ENCODE data around the gene PANX1. TPM values are rescaled to one million over a fixed set of nuclear protein-coding genes. Genes with fewer than 3 reads are reported as not detected.
A peak's percentile ranks its signal among the peaks of the same experiment; 100 is the strongest.

PANX1 gene
- total RNA-seq, 3 donors from 2014 or later (not counting 1 experiment from before 2014, with no cell fraction given) = 8.6 to 13.6 (median 13.4) TPM

DNA sequence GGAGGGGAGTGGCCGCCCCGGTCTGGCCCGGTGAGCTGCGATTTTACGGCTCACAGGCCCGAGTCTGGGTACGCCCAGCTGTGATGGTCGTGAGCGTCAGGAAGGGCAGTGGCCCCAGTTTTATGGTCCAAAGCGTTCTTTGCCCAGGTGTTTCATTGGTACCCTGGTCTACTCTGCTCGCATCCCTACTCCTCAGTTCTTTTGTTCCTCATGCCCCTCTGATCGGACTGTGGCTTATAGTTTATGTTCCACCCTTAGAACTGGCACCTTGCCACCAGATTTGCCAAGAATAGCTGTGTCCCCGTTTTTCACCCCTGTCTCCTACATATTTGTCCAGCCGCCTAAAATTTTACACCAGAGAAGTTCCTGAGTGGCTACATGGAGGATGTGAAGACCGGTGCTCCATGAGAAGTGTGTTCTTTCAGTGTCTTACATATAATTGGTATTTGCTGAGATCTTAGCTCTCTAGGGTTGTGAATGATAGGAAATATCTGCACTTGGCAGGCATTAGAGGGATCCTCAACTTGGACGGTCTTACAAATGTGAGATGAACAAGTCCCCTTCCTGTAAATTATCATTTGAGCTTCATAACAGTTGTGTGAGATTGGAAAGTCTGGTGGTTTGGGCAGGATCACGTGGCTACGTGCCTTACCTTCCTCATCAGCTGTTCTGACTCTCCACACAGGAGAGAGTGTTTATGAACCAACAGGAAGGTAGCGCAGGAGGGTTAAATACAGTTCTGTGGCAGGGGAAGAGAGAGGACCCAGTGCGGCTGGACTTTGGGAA lies 1.1 kb downstream of the PANX1 start:
- no peaks in the 10 kb centered on the region for H3K36me3 Mint-ChIP-seq
- no peaks in the 10 kb centered on the region for H3K9me3 Mint-ChIP-seq
- peaks cover 34% of the 10 kb centered on the region for H3K4me1 ChIP-seq (ENCODE audit: control insufficient read depth, insufficient read depth, low read length)
- peak overlapping the region; percentile 85 for H3K27ac ChIP-seq (ENCODE audit: low read length)
- peak in 1 of 3 donors; percentile 50 for ATAC-seq
- TF ChIP-seq CTCF (IDR thresholded peaks at IDR 0.05) = no peak
- peak overlapping the region; percentile 84 for H3K4me3 ChIP-seq (ENCODE audit: low read length)
- 16% methylated on average over 20 of the region's 20 CpGs for WGBS (ENCODE audit: insufficient coverage)
- no peaks in the 10 kb centered on the region for H3K9me3 ChIP-seq (ENCODE audit: control insufficient read depth, insufficient read depth, low read length)
- no peaks in the 10 kb centered on the region for H3K36me3 ChIP-seq (ENCODE audit: control insufficient read depth, insufficient read depth, low read length)
- intact Hi-C loops (cut with micrococcal nuclease) = loop anchor here (5.0 kb wide), 2 partner anchors 343 to 387 kb away; partner anchors contain the start of genes C11orf54 and TAF1D
- peak in 1 of 2 donors; percentile 47 for DNase-seq
- H3K27me3 Mint-ChIP-seq (ENCODE audit: low read depth in 2 of 2) = no peaks in the 10 kb centered on the region
- H3K27me3 ChIP-seq (ENCODE audit: control insufficient read depth, insufficient read depth, low read length) = no peaks in the 10 kb centered on the region
- H3K27ac Mint-ChIP-seq = no peak overlapping the region
- peaks cover 25 to 34% of the 10 kb centered on the region in 2 donors for H3K4me1 Mint-ChIP-seq
- H3K4me3 Mint-ChIP-seq = no peak overlapping the region

DNA sequence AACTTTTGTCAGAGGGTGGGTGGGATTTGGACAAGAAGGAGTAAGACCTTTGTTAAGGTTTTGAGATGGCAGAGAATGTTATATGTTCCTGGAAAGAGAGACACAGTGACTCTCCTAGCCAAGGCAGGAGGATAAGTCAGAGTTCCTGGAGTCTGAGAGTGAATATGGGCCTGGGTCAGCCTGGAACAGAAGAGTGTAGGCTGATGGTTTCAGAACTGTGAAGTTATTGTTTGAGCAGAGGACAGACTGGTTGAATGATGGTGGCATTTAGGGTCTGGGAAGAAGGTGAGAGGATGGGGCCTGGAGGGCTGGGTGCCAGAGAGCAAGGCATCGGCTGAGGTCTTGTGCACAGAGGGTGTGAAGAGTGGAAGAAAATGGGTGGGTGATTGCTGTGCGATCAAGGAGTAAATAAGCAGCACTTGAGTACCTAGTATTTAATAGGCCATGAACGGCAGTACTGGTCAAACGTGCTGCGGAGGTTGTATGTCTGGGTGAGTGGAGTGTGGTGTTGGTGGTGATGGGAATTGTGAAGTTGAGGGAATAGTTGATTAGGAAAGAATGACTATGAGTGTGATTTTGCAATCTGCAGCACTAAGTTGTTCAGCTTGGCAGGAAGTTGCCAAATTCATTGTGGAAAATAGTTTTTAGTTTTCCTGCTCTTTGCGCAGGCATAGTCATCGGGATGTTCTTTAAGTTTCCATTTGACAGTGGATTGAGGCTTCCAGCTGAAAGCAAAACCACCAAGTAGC lies 1.8 kb downstream of the PANX1 start:
- no peak for ATAC-seq
- H3K4me1 ChIP-seq (ENCODE audit: control insufficient read depth, insufficient read depth, low read length) = peaks cover 39% of the 10 kb centered on the region
- no peak for TF ChIP-seq CTCF (IDR thresholded peaks at IDR 0.05)

DNA sequence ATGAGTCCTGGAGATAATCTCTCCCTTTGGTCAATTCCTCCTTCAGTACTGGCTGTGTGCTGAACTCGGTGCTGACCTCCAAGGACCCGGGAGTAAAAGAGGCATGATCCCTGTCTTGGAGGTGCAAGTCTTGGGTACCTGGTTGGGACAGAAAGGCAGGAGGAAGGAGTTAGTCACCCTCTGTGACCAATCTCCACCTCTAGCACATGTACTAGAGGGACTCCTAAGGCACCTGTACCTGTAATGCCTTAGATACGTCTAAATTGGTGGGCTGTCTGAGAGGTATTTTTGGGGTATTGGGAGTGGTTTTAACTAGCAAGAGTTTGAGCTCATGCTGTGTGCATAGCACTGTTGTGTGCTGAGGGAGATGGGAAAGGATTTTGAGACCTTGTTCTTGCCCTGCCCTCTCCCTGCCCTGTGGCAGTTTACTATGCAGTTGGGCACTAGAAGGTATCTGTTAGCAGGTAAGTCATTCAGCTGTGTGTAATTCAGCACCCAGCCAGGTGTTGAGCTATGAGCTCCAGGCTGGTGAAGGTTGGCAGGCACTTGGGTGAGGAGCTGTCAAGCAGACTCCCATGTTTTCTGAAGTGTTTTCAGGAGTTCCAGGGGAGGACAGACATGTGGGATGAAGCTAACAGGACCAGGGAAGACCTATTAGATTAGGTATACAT lies 2.5 kb downstream of the PANX1 start:
- Mint-ChIP-seq H3K27ac (no peak overlapping the region), H3K27me3 (ENCODE audit: low read depth in 2 of 2) (no peaks in the 10 kb centered on the region), H3K9me3 (no peaks in the 10 kb centered on the region), H3K4me1 (peaks cover 40 to 48% of the 10 kb centered on the region in 2 donors), H3K36me3 (no peaks in the 10 kb centered on the region), H3K4me3 (no peak overlapping the region)
- 70% methylated on average over 2 of the region's 3 CpGs for WGBS (ENCODE audit: insufficient coverage)
- Histone ChIP-seq H3K4me3 (ENCODE audit: low read length) (no peak overlapping the region), H3K9me3 (ENCODE audit: control insufficient read depth, insufficient read depth, low read length) (no peaks in the 10 kb centered on the region), H3K4me1 (ENCODE audit: control insufficient read depth, insufficient read depth, low read length) (peaks cover 40% of the 10 kb centered on the region), H3K27ac (ENCODE audit: low read length) (no peak overlapping the region), H3K36me3 (ENCODE audit: control insufficient read depth, insufficient read depth, low read length) (no peaks in the 10 kb centered on the region), H3K27me3 (ENCODE audit: control insufficient read depth, insufficient read depth, low read length) (no peaks in the 10 kb centered on the region)
- no peak for TF ChIP-seq CTCF (IDR thresholded peaks at IDR 0.05)
- DNase-seq = peak in 1 of 2 donors; percentile 17
- intact Hi-C loops (cut with micrococcal nuclease) = no loop called here
- ATAC-seq = no peak

More for the DNA sequence above, 1.8 kb downstream of the PANX1 start:
- no peaks in the 10 kb centered on the region for H3K27me3 Mint-ChIP-seq (ENCODE audit: low read depth in 2 of 2)
- intact Hi-C loops (cut with micrococcal nuclease) = no loop called here
- DNase-seq = peak in 1 of 2 donors; percentile 14
- H3K27me3 ChIP-seq (ENCODE audit: control insufficient read depth, insufficient read depth, low read length) = no peaks in the 10 kb centered on the region
- H3K4me3 Mint-ChIP-seq = no peak overlapping the region
- no peaks in the 10 kb centered on the region for H3K36me3 Mint-ChIP-seq
- no peaks in the 10 kb centered on the region for H3K9me3 Mint-ChIP-seq
- WGBS (ENCODE audit: insufficient coverage) = 79% methylated on average over 7 of the region's 7 CpGs
- H3K9me3 ChIP-seq (ENCODE audit: control insufficient read depth, insufficient read depth, low read length) = no peaks in the 10 kb centered on the region
- no peak overlapping the region for H3K27ac ChIP-seq (ENCODE audit: low read length)
- peaks cover 33 to 42% of the 10 kb centered on the region in 2 donors for H3K4me1 Mint-ChIP-seq
- H3K27ac Mint-ChIP-seq = no peak overlapping the region
- no peak overlapping the region for H3K4me3 ChIP-seq (ENCODE audit: low read length)
- no peaks in the 10 kb centered on the region for H3K36me3 ChIP-seq (ENCODE audit: control insufficient read depth, insufficient read depth, low read length)
